Left kidney (tissue), 2 donors: ENCODE measurements around the gene TUBGCP6. TPM values are rescaled to one million over a fixed set of nuclear protein-coding genes. Genes with fewer than 3 reads are reported as not detected.

Experiments
- DNase-seq: peaks from one replicate; pipeline ENCODE4 v3.0.0-alpha.2; 2013
- polyA plus RNA-seq: library from polyadenylated mRNA; unstranded; fragments of 120-200 nt; gene quantifications from one replicate; pipeline ENCODE4 v1.2.1, GENCODE V29; 2013; ENCODE audit not compliant: insufficient read length

TUBGCP6 gene
- polyA plus RNA-seq, 1 donor = 39.5 TPM

GRCh38 chr22:50228366-50228765 is 16.5 kb downstream of the TUBGCP6 start:
- no peak for DNase-seq

GRCh38 chr22:50227579-50228215 is 17.1 kb downstream of the TUBGCP6 start:
- no peak for DNase-seq

- no peak for DNase-seq
Measured at GRCh38 chr22:50226875-50227165, 18.0 kb downstream of the TUBGCP6 start.

- DNase-seq = no peak
Measured at GRCh38 chr22:50226063-50226874, 18.6 kb downstream of the TUBGCP6 start.

GRCh38 chr22:50225200-50225969 is 19.4 kb downstream of the TUBGCP6 start:
- DNase-seq = no peak

- no peak for DNase-seq
Measured at GRCh38 chr22:50224071-50224470, 20.8 kb downstream of the TUBGCP6 start.

- no peak for DNase-seq
Measured at GRCh38 chr22:50222508-50222907, 22.3 kb downstream of the TUBGCP6 start.

GRCh38 chr22:50221410-50222300 is 23.2 kb downstream of the TUBGCP6 start:
- no peak for DNase-seq

- no peak for DNase-seq
Measured at GRCh38 chr22:50220603-50221409, 24.0 kb downstream of the TUBGCP6 start.

- no peak for DNase-seq
Measured at GRCh38 chr22:50219800-50220602, 24.8 kb downstream of the TUBGCP6 start.

GRCh38 chr22:50218996-50219727 is 25.7 kb downstream of the TUBGCP6 start:
- no peak for DNase-seq

GRCh38 chr22:50218153-50218995 is 26.4 kb downstream of the TUBGCP6 start:
- no peak for DNase-seq

GRCh38 chr22:50217543-50218152 is 27.2 kb downstream of the TUBGCP6 start:
- DNase-seq = no peak

GRCh38 chr22:50216684-50217520 is 27.9 kb downstream of the TUBGCP6 start:
- no peak for DNase-seq

GRCh38 chr22:50216055-50216683 is 28.7 kb downstream of the TUBGCP6 start:
- DNase-seq = no peak

- DNase-seq = no peak
Measured at GRCh38 chr22:50215297-50216054, 29.3 kb downstream of the TUBGCP6 start.
